Epithelial cell of proximal tubule (primary cell): ENCODE results near the gene EPM2A. TPM values are rescaled to one million over a fixed set of nuclear protein-coding genes. Genes with fewer than 3 reads are reported as not detected.

Experiments used
- DNase-seq: peaks from one replicate; pipeline ENCODE4 v3.0.0-alpha.2; 2011; ENCODE audit warnings: low read depth
- H3K4me3 ChIP-seq: 2 replicates; pipeline ENCODE4 v1.5.1; 2011; ENCODE audit warnings: low read depth, mild to moderate bottlenecking, low read length
- total RNA-seq: library from RNA; depleted of rRNA; stranded (reverse); fragments of >200 nt; gene quantifications from 2 replicates; pipeline ENCODE4 v1.2.3, GENCODE V29; 2015
- TF ChIP-seq, protein P1 (sequence below): conservative IDR thresholded peaks from 2 replicates; pipeline ENCODE4 v1.5.1; 2012; ENCODE audit warnings: low read depth, mild to moderate bottlenecking, low read length

The EPM2A gene
- total RNA-seq, 1 donor from 2014 or later = 6.2 TPM

GRCh38 chr6:145660676-145661075 is 74.6 kb downstream of the EPM2A start:
- no peak for DNase-seq
- TF ChIP-seq, protein P1, sequence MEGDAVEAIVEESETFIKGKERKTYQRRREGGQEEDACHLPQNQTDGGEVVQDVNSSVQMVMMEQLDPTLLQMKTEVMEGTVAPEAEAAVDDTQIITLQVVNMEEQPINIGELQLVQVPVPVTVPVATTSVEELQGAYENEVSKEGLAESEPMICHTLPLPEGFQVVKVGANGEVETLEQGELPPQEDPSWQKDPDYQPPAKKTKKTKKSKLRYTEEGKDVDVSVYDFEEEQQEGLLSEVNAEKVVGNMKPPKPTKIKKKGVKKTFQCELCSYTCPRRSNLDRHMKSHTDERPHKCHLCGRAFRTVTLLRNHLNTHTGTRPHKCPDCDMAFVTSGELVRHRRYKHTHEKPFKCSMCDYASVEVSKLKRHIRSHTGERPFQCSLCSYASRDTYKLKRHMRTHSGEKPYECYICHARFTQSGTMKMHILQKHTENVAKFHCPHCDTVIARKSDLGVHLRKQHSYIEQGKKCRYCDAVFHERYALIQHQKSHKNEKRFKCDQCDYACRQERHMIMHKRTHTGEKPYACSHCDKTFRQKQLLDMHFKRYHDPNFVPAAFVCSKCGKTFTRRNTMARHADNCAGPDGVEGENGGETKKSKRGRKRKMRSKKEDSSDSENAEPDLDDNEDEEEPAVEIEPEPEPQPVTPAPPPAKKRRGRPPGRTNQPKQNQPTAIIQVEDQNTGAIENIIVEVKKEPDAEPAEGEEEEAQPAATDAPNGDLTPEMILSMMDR = no peak
- no peak overlapping the region for H3K4me3 ChIP-seq

GRCh38 chr6:145656128-145656527 is 79.2 kb downstream of the EPM2A start:
- H3K4me3 ChIP-seq = no peak overlapping the region
- TF ChIP-seq, protein P1 = no peak
- no peak for DNase-seq

GRCh38 chr6:145652572-145652971 is 82.7 kb downstream of the EPM2A start:
- H3K4me3 ChIP-seq = no peak overlapping the region
- no peak for DNase-seq
- TF ChIP-seq, protein P1 = no peak

- H3K4me3 ChIP-seq = no peak overlapping the region
- DNase-seq = no peak
- TF ChIP-seq, protein P1 = no peak
These were observed 83.3 kb downstream of the EPM2A start for GRCh38 chr6:145651988-145652387.

DNA sequence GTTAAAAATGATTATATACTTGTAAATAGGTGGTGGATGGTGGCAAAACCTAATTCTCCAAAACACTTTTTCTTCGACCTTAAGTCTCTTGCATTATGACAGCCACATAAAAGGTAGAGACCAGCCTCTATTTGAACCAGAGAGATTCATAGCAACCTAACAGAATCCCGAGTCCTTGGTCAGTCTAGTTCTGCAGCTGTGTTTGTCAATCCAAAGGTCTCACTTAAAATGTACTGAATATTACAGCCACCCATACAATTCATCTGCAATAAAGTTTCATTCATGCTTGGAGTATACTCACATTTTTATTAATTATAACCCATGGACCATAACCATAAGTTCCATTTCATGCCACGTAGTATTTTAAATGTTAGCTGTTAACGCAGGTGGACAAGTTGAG is 87.2 kb downstream of the EPM2A start:
- no peak for DNase-seq
- H3K4me3 ChIP-seq = no peak overlapping the region
- TF ChIP-seq, protein P1 = no peak

- H3K4me3 ChIP-seq = no peak overlapping the region
- no peak for DNase-seq
- TF ChIP-seq, protein P1 = no peak
These were observed 87.7 kb downstream of the EPM2A start for GRCh38 chr6:145647602-145648001.

DNA sequence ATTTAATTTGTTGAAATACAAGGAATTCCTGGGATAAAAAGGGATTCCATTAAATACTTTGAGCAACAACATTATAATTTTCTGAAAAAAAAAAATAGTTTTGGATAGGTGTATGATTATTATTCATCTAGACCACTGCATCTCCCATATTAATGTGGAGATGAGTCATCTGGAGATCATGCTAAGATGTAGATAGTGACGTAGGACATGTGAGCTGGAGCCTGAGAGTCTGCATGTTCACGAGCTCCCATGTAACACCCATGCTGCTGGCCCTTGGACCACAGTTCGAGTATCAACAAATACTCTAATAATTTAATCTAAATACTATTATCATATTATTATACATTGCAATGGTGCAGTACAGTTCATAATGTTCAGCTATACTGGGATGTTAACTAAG is 91.6 kb downstream of the EPM2A start:
- no peak for DNase-seq
- TF ChIP-seq, protein P1 = no peak
- H3K4me3 ChIP-seq = no peak overlapping the region
